Activated naive CD4-positive, alpha-beta T cell treated with anti-CD3 and anti-CD28 coated beads, Interleukin-2, amount 50 U/mL, for 24 hours (primary cell): ENCODE data around the gene DNAJB14.
A peak's percentile ranks its signal among the peaks of the same experiment; 100 is the strongest.
"Not testable (repeated sequence)": the region's sequence is repeated elsewhere in the genome, so short reads cannot be mapped to it uniquely, and the experiment has no call there.

ENCODE experiments used
- H3K27ac Mint-ChIP-seq: one replicate; pipeline ENCODE4 v1.8.0; 2021; ENCODE audit warnings: mild to moderate bottlenecking, mixed read lengths
- H3K27me3 Mint-ChIP-seq: one replicate; pipeline ENCODE4 v1.8.0; 2021; ENCODE audit warnings: mixed read lengths
- H3K36me3 Mint-ChIP-seq: one replicate; pipeline ENCODE4 v1.8.0; 2021; ENCODE audit warnings: mixed read lengths
- H3K4me1 Mint-ChIP-seq: one replicate; pipeline ENCODE4 v1.8.0; 2021; ENCODE audit warnings: mixed read lengths
- H3K4me3 Mint-ChIP-seq: one replicate; pipeline ENCODE4 v1.8.0; 2021; ENCODE audit warnings: mild to moderate bottlenecking, mixed read lengths
- H3K9me3 Mint-ChIP-seq: one replicate; pipeline ENCODE4 v1.8.0; 2021; ENCODE audit warnings: mixed read lengths

Gene DNAJB14

GRCh38 chr4:99946356-99947189 is at the start of gene DNAJB14:
Gene DNAJB14 (minus strand): TSS chr4:99946618. CDS start chr4:99946571, 47 bp downstream.
- Mint-ChIP-seq H3K4me3 (peak within 1 kb of the TSS; percentile 99), H3K27me3 (no peaks in the 10 kb centered on the region), H3K27ac (peak within 1 kb of the TSS; percentile 99), H3K4me1 (peaks cover 55% of the 10 kb centered on the region), H3K9me3 (no peaks in the 10 kb centered on the region), H3K36me3 (peaks cover 11% of the 10 kb centered on the region)

GRCh38 chr4:99991741-99992140 is 45.3 kb upstream of the DNAJB14 start:
- Mint-ChIP-seq H3K4me3 (no peak overlapping the region), H3K4me1 (no peaks in the 10 kb centered on the region), H3K27ac (no peak overlapping the region), H3K27me3 (peaks cover 10% of the 10 kb centered on the region), H3K36me3 (no peaks in the 10 kb centered on the region), H3K9me3 (no peaks in the 10 kb centered on the region)

GRCh38 chr4:99987681-99988080 is 41.3 kb upstream of the DNAJB14 start:
- Mint-ChIP-seq H3K4me3 (no peak overlapping the region), H3K27ac (no peak overlapping the region), H3K4me1 (no peaks in the 10 kb centered on the region), H3K27me3 (peaks cover 9% of the 10 kb centered on the region), H3K9me3 (no peaks in the 10 kb centered on the region), H3K36me3 (no peaks in the 10 kb centered on the region)

GRCh38 chr4:99986792-99987191 is 40.4 kb upstream of the DNAJB14 start:
- Mint-ChIP-seq H3K9me3 (no peaks in the 10 kb centered on the region), H3K36me3 (no peaks in the 10 kb centered on the region), H3K27ac (no peak overlapping the region), H3K4me1 (no peaks in the 10 kb centered on the region), H3K27me3 (peaks cover 9% of the 10 kb centered on the region), H3K4me3 (no peak overlapping the region)

- H3K27me3 Mint-ChIP-seq = peaks cover 6% of the 10 kb centered on the region
- no peaks in the 10 kb centered on the region for H3K36me3 Mint-ChIP-seq
- no peak overlapping the region for H3K27ac Mint-ChIP-seq
- no peak overlapping the region for H3K4me3 Mint-ChIP-seq
- no peaks in the 10 kb centered on the region for H3K9me3 Mint-ChIP-seq
- H3K4me1 Mint-ChIP-seq = no peaks in the 10 kb centered on the region
Measured at GRCh38 chr4:99983289-99983943, 37.0 kb upstream of the DNAJB14 start.

GRCh38 chr4:99979872-99980271 is 33.5 kb upstream of the DNAJB14 start:
- H3K36me3 Mint-ChIP-seq = peaks cover 3% of the 10 kb centered on the region
- no peak overlapping the region for H3K27ac Mint-ChIP-seq
- peaks cover 2% of the 10 kb centered on the region for H3K9me3 Mint-ChIP-seq
- H3K4me3 Mint-ChIP-seq = no peak overlapping the region
- H3K27me3 Mint-ChIP-seq = peaks cover 3% of the 10 kb centered on the region
- H3K4me1 Mint-ChIP-seq = no peaks in the 10 kb centered on the region

GRCh38 chr4:99971453-99972111 is 25.2 kb upstream of the DNAJB14 start:
- H3K27ac Mint-ChIP-seq = no peak overlapping the region
- peaks cover 26% of the 10 kb centered on the region for H3K9me3 Mint-ChIP-seq
- peaks cover 2% of the 10 kb centered on the region for H3K27me3 Mint-ChIP-seq
- H3K4me1 Mint-ChIP-seq = no peaks in the 10 kb centered on the region
- peaks cover 6% of the 10 kb centered on the region for H3K36me3 Mint-ChIP-seq
- no peak overlapping the region for H3K4me3 Mint-ChIP-seq

- Mint-ChIP-seq H3K4me1 (peaks cover 16% of the 10 kb centered on the region), H3K27ac (no peak overlapping the region), H3K4me3 (no peak overlapping the region), H3K36me3 (peaks cover 2% of the 10 kb centered on the region), H3K27me3 (no peaks in the 10 kb centered on the region), H3K9me3 (peaks cover 9% of the 10 kb centered on the region)
Measured at GRCh38 chr4:99968330-99968729, 21.9 kb upstream of the DNAJB14 start.

GRCh38 chr4:99966692-99967091 is 20.3 kb upstream of the DNAJB14 start:
- H3K4me1 Mint-ChIP-seq = peaks cover 16% of the 10 kb centered on the region

GRCh38 chr4:99965674-99966350 is 19.4 kb upstream of the DNAJB14 start:
- Mint-ChIP-seq H3K4me3 (no peak overlapping the region), H3K9me3 (no peaks in the 10 kb centered on the region), H3K27ac (no peak overlapping the region), H3K27me3 (no peaks in the 10 kb centered on the region), H3K4me1 (peaks cover 16% of the 10 kb centered on the region), H3K36me3 (peaks cover 2% of the 10 kb centered on the region)

More at GRCh38 chr4:99966692-99967091, 20.3 kb upstream of the DNAJB14 start:
- no peaks in the 10 kb centered on the region for H3K27me3 Mint-ChIP-seq
- no peaks in the 10 kb centered on the region for H3K9me3 Mint-ChIP-seq
- peaks cover 2% of the 10 kb centered on the region for H3K36me3 Mint-ChIP-seq
- H3K27ac Mint-ChIP-seq = no peak overlapping the region
- no peak overlapping the region for H3K4me3 Mint-ChIP-seq

- peaks cover 2% of the 10 kb centered on the region for H3K36me3 Mint-ChIP-seq
- H3K27me3 Mint-ChIP-seq = no peaks in the 10 kb centered on the region
- no peaks in the 10 kb centered on the region for H3K9me3 Mint-ChIP-seq
- H3K4me3 Mint-ChIP-seq = no peak overlapping the region
- peaks cover 16% of the 10 kb centered on the region for H3K4me1 Mint-ChIP-seq
- no peak overlapping the region for H3K27ac Mint-ChIP-seq
Measured at GRCh38 chr4:99965173-99965572, 18.8 kb upstream of the DNAJB14 start.

GRCh38 chr4:99961711-99962110 is 15.3 kb upstream of the DNAJB14 start:
- no peaks in the 10 kb centered on the region for H3K27me3 Mint-ChIP-seq
- peaks cover 16% of the 10 kb centered on the region for H3K4me1 Mint-ChIP-seq
- peaks cover 8% of the 10 kb centered on the region for H3K36me3 Mint-ChIP-seq
- H3K9me3 Mint-ChIP-seq = peaks cover 6% of the 10 kb centered on the region
- H3K27ac Mint-ChIP-seq = no peak overlapping the region
- H3K4me3 Mint-ChIP-seq = no peak overlapping the region

GRCh38 chr4:99960648-99961047 is 14.2 kb upstream of the DNAJB14 start:
- H3K36me3 Mint-ChIP-seq = peaks cover 16% of the 10 kb centered on the region
- no peak overlapping the region for H3K4me3 Mint-ChIP-seq

GRCh38 chr4:99958207-99958606 is 11.8 kb upstream of the DNAJB14 start:
- not testable (repeated sequence) for H3K27ac Mint-ChIP-seq, H3K4me1 Mint-ChIP-seq, H3K27me3 Mint-ChIP-seq, H3K9me3 Mint-ChIP-seq, H3K4me3 Mint-ChIP-seq
- H3K36me3 Mint-ChIP-seq = peaks cover 16% of the 10 kb centered on the region

More at GRCh38 chr4:99960648-99961047, 14.2 kb upstream of the DNAJB14 start:
- H3K9me3 Mint-ChIP-seq = peaks cover 6% of the 10 kb centered on the region
- H3K27me3 Mint-ChIP-seq = no peaks in the 10 kb centered on the region
- H3K4me1 Mint-ChIP-seq = peaks cover 12% of the 10 kb centered on the region
- H3K27ac Mint-ChIP-seq = no peak overlapping the region

- Mint-ChIP-seq H3K9me3 (no peaks in the 10 kb centered on the region), H3K4me3 (no peak overlapping the region), H3K36me3 (peaks cover 3% of the 10 kb centered on the region), H3K27ac (no peak overlapping the region), H3K4me1 (peaks cover 20% of the 10 kb centered on the region), H3K27me3 (no peaks in the 10 kb centered on the region)
Measured at GRCh38 chr4:99950913-99951254, 4.5 kb upstream of the DNAJB14 start.
